ENCODE measurements around the gene NUP214.
"Not testable (repeated sequence)": the region's sequence is repeated elsewhere in the genome, so short reads cannot be mapped to it uniquely, and the experiment has no call there.

NUP214 gene

GRCh38 chr9:131161585-131161984, 36.2 kb downstream of the NUP214 start:
- no peak for DNase-seq

GRCh38 chr9:131162886-131163285, 37.5 kb downstream of the NUP214 start:
- DNase-seq: no peak

- no peak for DNase-seq
Observed at GRCh38 chr9:131165523-131165922, 40.1 kb downstream of the NUP214 start.

GRCh38 chr9:131167146-131167692, 41.8 kb downstream of the NUP214 start:
- DNase-seq: no peak

GRCh38 chr9:131167936-131168335, 42.5 kb downstream of the NUP214 start:
- DNase-seq: no peak

- no peak for DNase-seq
Observed at GRCh38 chr9:131169563-131170240, 44.3 kb downstream of the NUP214 start.

- DNase-seq: no peak
Observed at GRCh38 chr9:131173995-131174394, 48.6 kb downstream of the NUP214 start.

GRCh38 chr9:131174681-131175239, 49.4 kb downstream of the NUP214 start:
- DNase-seq: no peak

- no peak for DNase-seq
Observed at GRCh38 chr9:131177898-131178297, 52.5 kb downstream of the NUP214 start.

GRCh38 chr9:131178382-131178781, 53.0 kb downstream of the NUP214 start:
- DNase-seq: no peak

GRCh38 chr9:131178926-131179325, 53.5 kb downstream of the NUP214 start:
- DNase-seq: no peak

- no peak for DNase-seq
Observed at GRCh38 chr9:131179561-131180219, 54.3 kb downstream of the NUP214 start.

GRCh38 chr9:131180454-131180853, 55.1 kb downstream of the NUP214 start:
- DNase-seq: no peak

GRCh38 chr9:131181091-131181681, 55.8 kb downstream of the NUP214 start:
- DNase-seq: no peak

- DNase-seq: no peak
Observed at GRCh38 chr9:131185924-131186323, 60.5 kb downstream of the NUP214 start.

GRCh38 chr9:131186622-131187021, 61.2 kb downstream of the NUP214 start:
- no peak for DNase-seq

GRCh38 chr9:131187957-131188356, 62.6 kb downstream of the NUP214 start:
- no peak for DNase-seq

GRCh38 chr9:131188976-131189375, 63.6 kb downstream of the NUP214 start:
- no peak for DNase-seq

- DNase-seq: no peak
Observed at GRCh38 chr9:131190191-131190590, 64.8 kb downstream of the NUP214 start.

GRCh38 chr9:131191032-131191431, 65.6 kb downstream of the NUP214 start:
- DNase-seq: not testable (repeated sequence)

- no peak for DNase-seq
Observed at GRCh38 chr9:131191857-131192256, 66.5 kb downstream of the NUP214 start.

- DNase-seq: no peak
Observed at GRCh38 chr9:131193051-131193450, 67.7 kb downstream of the NUP214 start.

- no peak for DNase-seq
Observed at GRCh38 chr9:131194762-131195161, 69.4 kb downstream of the NUP214 start.
